ENCODE results near the gene DAB2IP.
A peak's percentile ranks its signal among the peaks of the same experiment; 100 is the strongest.

Gene DAB2IP

DNA sequence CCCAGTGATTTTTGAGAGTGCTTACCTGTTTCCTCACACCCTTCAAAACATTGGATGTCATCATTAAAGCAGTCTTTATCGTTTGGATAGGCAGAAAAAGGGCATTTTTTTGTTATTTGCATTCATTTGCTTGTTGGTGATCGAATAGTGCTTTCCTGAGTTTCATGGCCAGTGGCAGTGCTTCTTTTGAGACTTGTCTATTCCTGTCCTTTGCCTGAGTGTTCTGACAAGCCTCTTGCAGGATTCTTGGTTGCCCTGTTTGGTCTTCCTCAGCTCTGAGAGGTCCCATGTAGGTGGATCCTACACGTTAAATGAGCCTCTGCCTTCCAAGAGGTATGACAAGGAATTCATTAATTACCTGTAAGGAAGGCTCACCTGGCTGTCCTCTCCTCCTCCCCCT is 52.8 kb downstream of the DAB2IP start:
- Histone ChIP-seq H3K9ac (ENCODE audit: low read depth, low read length) (no peak overlapping the region), H3K4me2 (ENCODE audit: insufficient read depth, low read length) (no peak overlapping the region), H3K4me3 (ENCODE audit: low read depth in 1 of 2, low read length in 2 of 2) (no peak overlapping the region), H3K36me3 (ENCODE audit: insufficient read depth, low read length) (no peaks in the 10 kb centered on the region), H3K4me1 (ENCODE audit: insufficient read depth, low read length) (peaks cover 16% of the 10 kb centered on the region), H2AFZ (ENCODE audit: low read depth, low read length) (no peak overlapping the region), H3K79me2 (ENCODE audit: insufficient read depth, low read length) (no peaks in the 10 kb centered on the region), H3K27me3 (ENCODE audit: insufficient read depth, low read length, poor library complexity) (peaks cover 34% of the 10 kb centered on the region), H4K20me1 (ENCODE audit: insufficient read depth, low read length) (peaks cover 18% of the 10 kb centered on the region), H3K9me3 (ENCODE audit: insufficient read depth, low read length, severe bottlenecking) (no peaks in the 10 kb centered on the region), H3K27ac (ENCODE audit: low read length) (no peak overlapping the region)
- ATAC-seq (ENCODE audit: insufficient read depth, low read depth) = no peak
- no peak for DNase-seq
- TF ChIP-seq EZH2 (IDR thresholded peaks at IDR 0.05; ENCODE audit: borderline replicate concordance, low read depth, low read length, severe bottlenecking) = no peak
- TF ChIP-seq, protein P1, sequence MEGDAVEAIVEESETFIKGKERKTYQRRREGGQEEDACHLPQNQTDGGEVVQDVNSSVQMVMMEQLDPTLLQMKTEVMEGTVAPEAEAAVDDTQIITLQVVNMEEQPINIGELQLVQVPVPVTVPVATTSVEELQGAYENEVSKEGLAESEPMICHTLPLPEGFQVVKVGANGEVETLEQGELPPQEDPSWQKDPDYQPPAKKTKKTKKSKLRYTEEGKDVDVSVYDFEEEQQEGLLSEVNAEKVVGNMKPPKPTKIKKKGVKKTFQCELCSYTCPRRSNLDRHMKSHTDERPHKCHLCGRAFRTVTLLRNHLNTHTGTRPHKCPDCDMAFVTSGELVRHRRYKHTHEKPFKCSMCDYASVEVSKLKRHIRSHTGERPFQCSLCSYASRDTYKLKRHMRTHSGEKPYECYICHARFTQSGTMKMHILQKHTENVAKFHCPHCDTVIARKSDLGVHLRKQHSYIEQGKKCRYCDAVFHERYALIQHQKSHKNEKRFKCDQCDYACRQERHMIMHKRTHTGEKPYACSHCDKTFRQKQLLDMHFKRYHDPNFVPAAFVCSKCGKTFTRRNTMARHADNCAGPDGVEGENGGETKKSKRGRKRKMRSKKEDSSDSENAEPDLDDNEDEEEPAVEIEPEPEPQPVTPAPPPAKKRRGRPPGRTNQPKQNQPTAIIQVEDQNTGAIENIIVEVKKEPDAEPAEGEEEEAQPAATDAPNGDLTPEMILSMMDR (IDR thresholded peaks at IDR 0.05; ENCODE audit: borderline replicate concordance, extremely low read depth, low read length, poor library complexity, severe bottlenecking) = no peak

DNA sequence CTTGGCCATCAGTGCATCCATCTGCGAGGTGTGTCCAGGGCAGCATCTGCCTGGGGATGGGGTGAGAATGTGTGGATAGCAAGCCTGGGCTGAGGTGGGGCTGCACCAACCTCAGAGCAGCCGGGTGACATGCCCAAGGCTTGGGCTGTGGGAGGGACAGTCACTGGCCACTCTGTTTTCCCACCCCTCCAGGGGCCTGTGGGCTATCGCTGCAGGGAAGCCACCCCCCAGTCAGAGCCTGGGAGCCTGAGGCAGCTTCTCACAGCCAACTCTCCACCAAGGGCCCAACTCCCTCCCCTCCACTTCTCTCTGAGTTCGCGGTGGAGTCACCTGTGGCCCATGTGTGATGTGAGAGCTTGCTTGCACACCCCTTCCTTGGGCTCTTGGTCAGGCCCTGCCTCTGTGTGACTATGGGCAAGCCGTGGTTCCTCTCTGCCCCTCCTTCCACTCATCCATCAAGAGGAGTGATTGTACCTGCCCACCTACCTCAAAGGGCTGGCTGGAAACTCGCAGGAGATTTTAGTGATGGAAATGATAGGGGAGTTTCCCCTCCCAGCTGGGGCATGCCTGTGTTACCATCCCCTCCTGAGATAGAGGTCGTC is 54.8 kb downstream of the DAB2IP start:
- H3K4me1 ChIP-seq (ENCODE audit: insufficient read depth, low read length) = no peaks in the 10 kb centered on the region

DNA sequence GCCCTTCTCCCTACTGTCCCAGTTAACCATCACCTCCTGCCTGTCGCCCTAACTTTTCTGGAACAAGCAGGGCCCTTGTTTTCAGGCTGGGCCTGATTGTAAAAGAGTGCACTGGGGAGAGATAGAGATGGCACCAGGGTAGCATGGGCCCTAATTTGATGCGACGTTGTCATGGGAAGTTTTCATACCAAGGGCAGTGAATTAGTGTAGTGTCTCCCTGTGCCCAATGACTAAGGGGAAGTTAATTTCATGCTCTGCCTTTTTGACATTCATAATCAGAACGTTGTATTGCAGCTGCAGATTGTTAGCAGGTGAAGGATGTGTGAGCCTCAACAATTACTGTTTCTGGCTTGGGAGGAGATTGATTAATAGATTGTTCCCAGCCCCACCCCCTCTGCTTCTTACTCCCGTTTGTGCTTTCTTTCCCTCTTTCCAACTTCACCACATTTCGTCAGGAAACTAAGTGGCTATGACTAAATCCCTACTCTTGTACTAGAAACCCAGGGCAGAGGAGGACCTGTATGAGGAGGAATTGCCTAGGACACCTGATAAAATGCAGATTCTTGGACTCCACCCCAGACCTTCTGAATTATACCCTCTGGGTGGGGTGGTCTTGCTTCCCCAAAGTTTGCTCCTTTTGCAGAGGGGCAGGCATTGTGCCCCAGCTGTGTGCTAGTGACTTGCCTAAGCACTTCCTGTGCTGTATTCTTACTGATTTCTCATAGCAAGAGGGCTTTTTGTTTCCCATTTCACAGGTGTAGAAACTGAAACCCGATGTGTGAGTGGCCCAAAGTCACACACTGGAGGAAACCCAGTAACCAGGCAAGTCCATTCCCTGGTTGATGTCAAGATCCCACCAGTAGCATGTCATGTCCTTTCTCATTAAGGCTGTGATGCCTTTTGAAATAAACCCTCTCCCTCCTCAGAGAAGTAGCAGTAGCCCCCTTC is 56.3 kb downstream of the DAB2IP start:
- Histone ChIP-seq H3K4me1 (ENCODE audit: insufficient read depth, low read length) (no peaks in the 10 kb centered on the region), H3K36me3 (ENCODE audit: insufficient read depth, low read length) (no peaks in the 10 kb centered on the region), H3K27me3 (ENCODE audit: insufficient read depth, low read length, poor library complexity) (peaks cover 14% of the 10 kb centered on the region), H3K9ac (ENCODE audit: low read depth, low read length) (no peak overlapping the region), H2AFZ (ENCODE audit: low read depth, low read length) (no peak overlapping the region), H3K27ac (ENCODE audit: low read length) (no peak overlapping the region), H3K4me3 (ENCODE audit: low read depth in 1 of 2, low read length in 2 of 2) (no peak overlapping the region), H3K9me3 (ENCODE audit: insufficient read depth, low read length, severe bottlenecking) (no peaks in the 10 kb centered on the region), H3K79me2 (ENCODE audit: insufficient read depth, low read length) (no peaks in the 10 kb centered on the region), H3K4me2 (ENCODE audit: insufficient read depth, low read length) (no peak overlapping the region), H4K20me1 (ENCODE audit: insufficient read depth, low read length) (0 out of 2 replicates have a peak, but pooled peaks cover 4% of the 10 kb centered on the region)
- TF ChIP-seq EZH2 (IDR thresholded peaks at IDR 0.05; ENCODE audit: borderline replicate concordance, low read depth, low read length, severe bottlenecking) = no peak
- TF ChIP-seq, protein P1 (IDR thresholded peaks at IDR 0.05; ENCODE audit: borderline replicate concordance, extremely low read depth, low read length, poor library complexity, severe bottlenecking) = no peak
- DNase-seq = no peak
- ATAC-seq (ENCODE audit: insufficient read depth, low read depth) = peak; percentile 47; the same call in 1 of the 3 replicates

More for the DNA sequence above, 54.8 kb downstream of the DAB2IP start:
- DNase-seq = no peak
- ATAC-seq (ENCODE audit: insufficient read depth, low read depth) = no peak
- Histone ChIP-seq H2AFZ (ENCODE audit: low read depth, low read length) (no peak overlapping the region), H3K4me3 (ENCODE audit: low read depth in 1 of 2, low read length in 2 of 2) (no peak overlapping the region), H3K4me2 (ENCODE audit: insufficient read depth, low read length) (no peak overlapping the region), H3K36me3 (ENCODE audit: insufficient read depth, low read length) (no peaks in the 10 kb centered on the region), H3K27ac (ENCODE audit: low read length) (no peak overlapping the region), H3K79me2 (ENCODE audit: insufficient read depth, low read length) (no peaks in the 10 kb centered on the region), H3K9me3 (ENCODE audit: insufficient read depth, low read length, severe bottlenecking) (no peaks in the 10 kb centered on the region), H4K20me1 (ENCODE audit: insufficient read depth, low read length) (peaks cover under 1% of the 10 kb centered on the region; the same call in 1 of the 2 replicates), H3K27me3 (ENCODE audit: insufficient read depth, low read length, poor library complexity) (peaks cover 16% of the 10 kb centered on the region), H3K9ac (ENCODE audit: low read depth, low read length) (no peak overlapping the region)
- no peak for TF ChIP-seq EZH2 (IDR thresholded peaks at IDR 0.05; ENCODE audit: borderline replicate concordance, low read depth, low read length, severe bottlenecking)
- TF ChIP-seq, protein P1 (IDR thresholded peaks at IDR 0.05; ENCODE audit: borderline replicate concordance, extremely low read depth, low read length, poor library complexity, severe bottlenecking) = no peak

Data from DND-41 (cell line).